Activated CD8-positive, alpha-beta T cell treated with anti-CD3 and anti-CD28 coated beads for 36 hours (primary cell): Measurements from ENCODE around the gene DHX30. TPM values are rescaled to one million over a fixed set of nuclear protein-coding genes. Genes with fewer than 3 reads are reported as not detected.

Experiments
- ATAC-seq: fragments of 200-7000 bp; cut with Tn5 transposase; one replicate; pipeline ENCODE4 v1.10.0; 2021; ENCODE audit warnings: mild to moderate bottlenecking, moderate library complexity
- CTCF ChIA-PET: fragments of 350-600 bp; sonication (Branson Sonifier 250); formaldehyde crosslinking; loops from one replicate; lab custom pipeline; 2021; ENCODE audit warnings: antibody characterized with exemption; lab: Charles Lee
- POLR2A ChIA-PET: fragments of 350-600 bp; sonication (Branson Sonifier 250); formaldehyde crosslinking; loops from one replicate; lab custom pipeline; 2021; ENCODE audit warnings: antibody characterized with exemption; lab: Charles Lee
- DNase-seq: peaks from one replicate; pipeline ENCODE4 v3.0.0-alpha.2; 2020
- H3K27ac Mint-ChIP-seq: one replicate; pipeline ENCODE4 v1.8.0; 2021; ENCODE audit warnings: mild to moderate bottlenecking, mixed read lengths
- H3K27me3 Mint-ChIP-seq: one replicate; pipeline ENCODE4 v1.8.0; 2021; ENCODE audit warnings: mixed read lengths
- H3K36me3 Mint-ChIP-seq: one replicate; pipeline ENCODE4 v1.8.0; 2021; ENCODE audit warnings: low read depth, mixed read lengths
- H3K4me1 Mint-ChIP-seq: one replicate; pipeline ENCODE4 v1.8.0; 2021; ENCODE audit warnings: low read depth, mixed read lengths
- H3K4me3 Mint-ChIP-seq: one replicate; pipeline ENCODE4 v1.8.0; 2021; ENCODE audit warnings: mild to moderate bottlenecking, moderate library complexity, mixed read lengths
- H3K9me3 Mint-ChIP-seq: one replicate; pipeline ENCODE4 v1.8.0; 2021; ENCODE audit warnings: mixed read lengths
- intact Hi-C: fragments of 100-400 bp; cut with micrococcal nuclease; formaldehyde crosslinking; loops from one replicate; pipeline ENCODE4 v1.10.0; 2022
- total RNA-seq, 2 experiments: library from RNA; stranded (reverse); gene quantifications; one replicate each; pipeline ENCODE4 v1.2.3, GENCODE V29; 2021
- TF ChIP-seq, protein P1 (sequence below): fragments of 200-600 bp; IDR thresholded peaks from one replicate; pipeline ENCODE4 v1.8.0; 2022; ENCODE audit warnings: antibody characterized with exemption, mild to moderate bottlenecking

DHX30 gene
- total RNA-seq, 2 experiments from 2014 or later = 81.5 to 84.2 TPM

DNA sequence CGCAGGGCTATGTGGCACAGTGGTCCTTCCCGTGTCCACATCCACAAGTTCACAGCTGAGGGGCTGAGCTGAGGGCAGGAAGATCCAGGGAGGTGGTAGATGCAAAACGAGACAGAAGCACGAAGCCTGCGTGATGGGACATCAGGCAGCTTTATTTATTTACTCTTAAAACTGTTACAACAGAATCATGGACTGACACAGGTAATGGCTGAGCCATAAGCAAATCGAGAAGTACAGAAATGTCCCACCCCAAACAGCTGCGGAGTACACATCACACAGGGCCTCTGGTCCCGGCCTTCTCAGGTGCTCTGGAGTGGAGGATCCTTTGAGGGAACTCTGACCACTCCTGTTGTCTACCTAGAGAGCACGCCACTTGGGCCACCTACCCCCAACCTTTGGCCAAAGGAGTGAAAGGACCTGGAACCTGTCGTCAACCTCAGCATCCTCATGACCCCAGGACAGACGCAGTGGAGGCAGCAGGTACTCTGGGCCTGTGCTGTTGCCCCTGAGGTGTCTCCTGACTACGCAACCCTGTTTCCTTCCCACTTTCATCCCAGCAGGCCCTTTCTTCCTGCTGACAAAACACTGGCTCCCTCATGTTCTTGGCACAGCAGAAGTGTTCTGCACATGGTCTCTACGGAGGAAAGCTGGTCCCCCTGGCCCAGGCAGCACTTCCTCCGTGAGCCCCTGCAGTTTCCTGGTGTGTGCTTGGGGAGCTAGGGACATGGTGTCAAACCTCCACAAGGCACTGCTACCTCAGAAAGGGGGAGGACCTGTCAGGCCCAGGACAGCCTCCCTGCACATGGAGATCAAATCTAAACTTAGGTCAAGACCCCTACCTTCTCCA lies 47.8 kb downstream of the DHX30 start:
- no peak overlapping the region for H3K4me3 Mint-ChIP-seq
- H3K4me1 Mint-ChIP-seq = no peaks in the 10 kb centered on the region
- DNase-seq (no peak), ATAC-seq (no peak)
- H3K36me3 Mint-ChIP-seq = peaks cover 16% of the 10 kb centered on the region
- H3K9me3 Mint-ChIP-seq = no peaks in the 10 kb centered on the region
- H3K27ac Mint-ChIP-seq = peak overlapping the region; percentile 42
- CTCF ChIA-PET = interaction anchor here (1.1 to 1.4 kb wide), 3 partner anchors 13 to 300 kb away, joined by 3 to 5 read pairs (median 5); no protein-coding TSS in a partner anchor
- no peaks in the 10 kb centered on the region for H3K27me3 Mint-ChIP-seq
- intact Hi-C loops = no loop called here
- TF ChIP-seq, protein P1, sequence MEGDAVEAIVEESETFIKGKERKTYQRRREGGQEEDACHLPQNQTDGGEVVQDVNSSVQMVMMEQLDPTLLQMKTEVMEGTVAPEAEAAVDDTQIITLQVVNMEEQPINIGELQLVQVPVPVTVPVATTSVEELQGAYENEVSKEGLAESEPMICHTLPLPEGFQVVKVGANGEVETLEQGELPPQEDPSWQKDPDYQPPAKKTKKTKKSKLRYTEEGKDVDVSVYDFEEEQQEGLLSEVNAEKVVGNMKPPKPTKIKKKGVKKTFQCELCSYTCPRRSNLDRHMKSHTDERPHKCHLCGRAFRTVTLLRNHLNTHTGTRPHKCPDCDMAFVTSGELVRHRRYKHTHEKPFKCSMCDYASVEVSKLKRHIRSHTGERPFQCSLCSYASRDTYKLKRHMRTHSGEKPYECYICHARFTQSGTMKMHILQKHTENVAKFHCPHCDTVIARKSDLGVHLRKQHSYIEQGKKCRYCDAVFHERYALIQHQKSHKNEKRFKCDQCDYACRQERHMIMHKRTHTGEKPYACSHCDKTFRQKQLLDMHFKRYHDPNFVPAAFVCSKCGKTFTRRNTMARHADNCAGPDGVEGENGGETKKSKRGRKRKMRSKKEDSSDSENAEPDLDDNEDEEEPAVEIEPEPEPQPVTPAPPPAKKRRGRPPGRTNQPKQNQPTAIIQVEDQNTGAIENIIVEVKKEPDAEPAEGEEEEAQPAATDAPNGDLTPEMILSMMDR = no peak
- POLR2A ChIA-PET = interaction anchor here (0.8 kb wide), 1 partner anchor 25 kb away, joined by 3 read pairs; no protein-coding TSS in a partner anchor

DNA sequence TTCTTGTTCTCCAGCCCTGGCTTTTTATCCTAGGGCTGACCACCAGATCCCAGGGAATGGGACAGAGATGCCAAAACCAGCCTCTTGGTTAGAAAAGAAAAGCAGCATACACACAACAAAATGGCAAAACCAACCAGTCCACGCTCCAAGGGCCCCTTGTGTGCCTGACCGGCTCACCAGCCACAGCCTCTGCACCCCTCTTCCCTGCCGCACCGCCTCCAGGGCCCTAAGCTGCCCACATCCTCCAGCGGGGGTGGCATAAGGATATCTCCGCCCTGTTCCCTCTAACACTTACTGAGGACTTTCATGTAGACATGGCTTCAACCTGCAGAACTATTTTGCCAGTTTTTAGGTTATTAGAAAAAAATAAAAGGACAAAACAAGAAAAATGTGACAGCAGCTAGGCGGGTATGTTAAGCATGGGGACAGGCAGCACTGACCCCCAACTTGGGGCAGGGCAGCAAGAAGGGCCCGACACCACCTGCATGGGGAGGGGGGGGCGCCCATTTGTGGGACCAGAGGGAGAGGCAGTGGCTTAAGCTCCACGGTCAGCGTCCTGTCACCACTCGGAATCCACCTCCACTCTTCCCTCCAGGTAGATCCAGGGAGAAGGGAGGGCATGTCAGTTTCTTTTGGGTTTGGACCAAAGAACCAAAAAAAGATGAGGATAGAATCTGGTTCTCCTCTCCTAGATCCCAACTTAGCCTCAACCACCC lies 49.1 kb downstream of the DHX30 start:
- no peaks in the 10 kb centered on the region for H3K9me3 Mint-ChIP-seq
- DNase-seq (no peak), ATAC-seq (no peak)
- TF ChIP-seq, protein P1 = no peak
- H3K27ac Mint-ChIP-seq = no peak overlapping the region
- intact Hi-C loops = no loop called here
- H3K4me3 Mint-ChIP-seq = no peak overlapping the region
- no peaks in the 10 kb centered on the region for H3K4me1 Mint-ChIP-seq
- H3K27me3 Mint-ChIP-seq = no peaks in the 10 kb centered on the region
- ChIA-PET CTCF (interaction anchor here (1.7 kb wide), 1 partner anchor 27 kb away, joined by 4 read pairs; no protein-coding TSS in a partner anchor), POLR2A (interaction anchor here (1.4 kb wide), 1 partner anchor 27 kb away, joined by 3 read pairs; no protein-coding TSS in a partner anchor)
- H3K36me3 Mint-ChIP-seq = peaks cover 16% of the 10 kb centered on the region

DNA sequence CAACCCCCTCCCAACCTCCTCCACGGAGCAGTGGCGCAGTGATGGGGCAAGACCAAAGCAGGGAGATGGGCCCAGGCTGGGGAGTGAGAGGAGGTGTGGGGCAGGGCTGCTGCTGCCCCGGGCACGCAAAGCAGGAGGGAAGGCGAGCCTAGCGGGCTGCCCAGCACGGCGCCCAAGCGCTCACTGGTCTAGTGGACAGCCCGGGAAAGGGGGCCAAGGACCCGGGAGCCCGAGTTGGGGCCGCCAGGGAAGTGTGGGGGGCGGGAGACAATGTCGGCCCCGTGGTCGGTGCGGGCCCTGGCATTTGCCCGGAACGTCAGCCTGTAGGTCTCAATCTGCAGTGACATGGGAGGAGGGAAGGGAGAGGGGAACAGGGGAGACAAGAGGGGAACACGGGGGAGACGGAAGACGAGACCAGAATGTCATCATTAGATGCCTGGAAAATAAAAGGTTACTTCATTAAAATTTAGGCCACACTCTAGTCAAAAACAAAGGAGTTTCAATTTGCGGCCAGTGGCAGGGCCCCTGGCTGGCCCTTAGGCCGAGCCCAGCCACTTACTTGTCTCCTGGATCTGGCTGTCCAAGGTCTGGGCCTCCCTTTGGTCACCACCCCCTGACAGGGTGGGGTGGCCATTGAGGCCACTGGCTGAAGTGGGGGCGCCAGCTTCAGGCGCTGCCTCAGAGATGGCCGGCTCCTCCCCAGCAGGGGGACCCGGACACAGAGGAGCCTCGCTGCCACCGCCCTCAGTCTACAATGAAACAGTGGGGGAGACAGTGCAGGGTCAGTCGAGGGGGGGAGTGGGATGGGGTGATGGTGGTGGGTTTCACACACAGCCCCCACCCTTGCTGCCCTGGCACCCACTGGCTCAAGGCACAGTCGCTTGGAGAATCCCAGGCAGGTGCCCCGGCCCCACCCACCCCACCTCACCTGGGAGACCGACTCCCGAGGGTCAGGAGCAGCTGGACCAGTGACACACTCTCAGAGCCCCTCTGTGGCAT lies 50.0 kb downstream of the DHX30 start:
- intact Hi-C loops = no loop called here
- Mint-ChIP-seq H3K27ac (no peak overlapping the region), H3K4me1 (no peaks in the 10 kb centered on the region), H3K36me3 (peaks cover 11% of the 10 kb centered on the region), H3K9me3 (no peaks in the 10 kb centered on the region), H3K4me3 (no peak overlapping the region), H3K27me3 (no peaks in the 10 kb centered on the region)
- no peak for DNase-seq
- TF ChIP-seq, protein P1 = no peak
- CTCF ChIA-PET = interaction anchor here (1.7 kb wide), 1 partner anchor 28 kb away, joined by 4 read pairs; no protein-coding TSS in a partner anchor
- POLR2A ChIA-PET = interaction anchor here (1.4 kb wide), 1 partner anchor 28 kb away, joined by 3 read pairs; no protein-coding TSS in a partner anchor
- no peak for ATAC-seq

DNA sequence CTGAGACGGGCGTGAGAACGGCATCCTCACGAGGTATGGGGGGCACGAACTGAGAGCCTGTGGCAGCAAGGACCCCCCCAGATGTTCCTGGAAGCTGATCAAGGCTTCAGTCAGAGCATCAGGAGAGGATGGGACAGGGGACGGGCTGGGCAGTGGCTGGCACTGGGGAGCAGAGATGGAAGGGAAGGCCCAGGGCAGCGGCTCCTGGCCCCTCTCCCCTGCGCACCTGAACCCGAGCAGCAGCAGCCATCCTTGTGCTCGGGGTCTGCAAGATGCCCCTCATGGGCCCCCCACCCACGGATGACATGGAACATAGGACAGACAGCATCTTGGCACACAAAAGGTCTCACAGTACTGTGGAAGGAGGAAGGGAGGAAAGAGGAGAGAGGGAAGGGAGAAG lies 51.3 kb downstream of the DHX30 start:
- no peaks in the 10 kb centered on the region for H3K4me1 Mint-ChIP-seq
- intact Hi-C loops = no loop called here
- ATAC-seq (no peak), DNase-seq (no peak)
- no peak overlapping the region for H3K27ac Mint-ChIP-seq
- no peaks in the 10 kb centered on the region for H3K27me3 Mint-ChIP-seq
- POLR2A ChIA-PET = no interaction called here
- TF ChIP-seq, protein P1 = no peak
- H3K4me3 Mint-ChIP-seq = no peak overlapping the region
- no peaks in the 10 kb centered on the region for H3K9me3 Mint-ChIP-seq
- peaks cover 9% of the 10 kb centered on the region for H3K36me3 Mint-ChIP-seq
- CTCF ChIA-PET = interaction anchor here (1.3 kb wide), 1 partner anchor 30 kb away, joined by 5 read pairs; no protein-coding TSS in a partner anchor
